Right forelimb (tissue), 1 donor: ENCODE measurements around the gene HSPBP1.
"Not testable (repeated sequence)": the region's sequence is repeated elsewhere in the genome, so short reads cannot be mapped to it uniquely, and the experiment has no call there.

Experiments
- DNase-seq: peaks from one replicate; pipeline ENCODE4 v3.0.0-alpha.2; 2018

Gene HSPBP1

DNA sequence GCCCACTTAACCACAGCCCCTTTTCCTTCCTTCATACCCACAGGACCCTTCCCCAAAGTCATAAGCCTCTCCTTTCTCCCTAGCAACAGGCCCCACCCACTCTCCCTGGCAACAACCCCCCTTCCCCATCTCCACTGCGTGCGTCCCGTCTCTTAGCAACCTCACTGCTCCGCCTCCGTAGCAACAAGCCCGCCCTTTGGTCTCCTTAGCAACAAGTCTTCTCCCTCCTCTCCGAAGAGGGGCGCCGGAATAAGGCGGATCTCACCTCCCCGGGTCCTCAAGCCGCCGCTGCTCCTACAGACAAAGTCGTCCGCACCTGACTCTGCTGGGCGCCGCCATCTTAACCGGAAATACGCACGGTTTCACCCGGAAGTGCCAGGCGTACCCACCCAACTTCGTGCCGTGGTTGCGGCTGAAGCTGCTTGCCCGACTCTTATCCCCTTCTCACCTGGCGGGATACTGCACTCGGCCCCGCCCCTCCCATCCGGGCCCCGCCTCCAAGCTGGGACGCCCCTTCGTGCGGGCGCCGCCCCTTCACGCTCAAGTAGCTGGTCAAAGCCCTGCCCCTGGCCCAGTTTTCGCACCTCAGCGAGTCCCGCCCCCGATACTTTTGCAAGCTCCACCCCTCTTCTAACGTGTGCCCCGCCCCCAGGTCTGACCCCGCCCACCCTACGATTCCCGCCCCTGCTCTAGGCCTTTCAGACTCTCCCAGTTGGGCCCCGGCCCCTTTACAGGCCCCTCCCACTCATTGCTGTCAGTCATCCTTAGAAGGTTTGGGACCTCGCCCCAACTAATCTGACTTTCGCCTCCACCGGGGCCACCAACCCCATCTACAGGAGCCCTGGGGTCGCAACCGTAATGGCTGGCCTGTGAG, at the start of gene HSPBP1:
Gene HSPBP1, minus strand, starts transcription at position 341 of the 874 bp plus-strand sequence. CDS start 502 bp downstream, outside the sequence.
- peak; percentile 94 for DNase-seq

- DNase-seq = not testable (repeated sequence)
These were observed 48.9 kb upstream of the HSPBP1 start for GRCh38 chr19:55328774-55329318.

- DNase-seq = no peak
These were observed 45.3 kb upstream of the HSPBP1 start, which contains the start of gene TMEM150B for GRCh38 chr19:55325172-55325571. Gene TMEM150B (minus strand): TSS chr19:55325341. CDS start chr19:55321036, 4,305 bp downstream.

GRCh38 chr19:55324662-55325061, 44.8 kb upstream of the HSPBP1 start:
- DNase-seq = no peak

DNA sequence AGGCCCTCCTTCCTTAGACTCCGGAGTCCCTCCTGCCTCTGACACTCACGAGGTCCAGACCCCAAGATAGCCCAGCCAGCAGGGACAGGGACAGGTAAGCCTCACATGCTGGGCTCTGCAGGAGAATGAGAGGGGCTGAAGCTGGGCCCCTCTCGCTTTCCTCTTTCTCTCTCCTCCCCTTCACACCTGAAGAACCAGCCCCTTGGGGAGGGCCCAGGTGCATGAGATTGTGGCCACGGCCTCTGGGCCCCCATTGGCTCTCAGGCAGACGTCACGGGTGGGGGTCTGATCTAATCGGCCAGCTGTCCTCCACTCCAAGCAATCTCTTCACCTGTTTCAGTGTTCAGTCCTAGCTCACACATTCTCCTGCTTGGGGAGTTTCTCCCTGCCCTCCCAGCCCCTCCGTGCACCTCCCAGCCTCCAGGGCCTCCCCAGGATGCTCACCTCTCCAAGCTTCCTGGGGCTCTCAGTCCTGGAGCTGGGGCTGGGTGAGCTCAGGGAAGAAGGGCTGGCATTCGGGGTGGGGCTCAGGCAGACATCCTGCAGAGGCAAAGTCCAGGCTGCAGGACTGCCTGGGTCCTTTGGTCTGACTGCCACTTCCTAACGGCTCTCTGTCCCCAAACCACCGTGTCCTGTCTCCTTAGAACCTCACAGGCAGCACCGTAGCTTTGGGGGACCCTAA, 42.4 kb upstream of the HSPBP1 start:
- no peak for DNase-seq

GRCh38 chr19:55321466-55322137, 41.7 kb upstream of the HSPBP1 start:
- DNase-seq = no peak

DNA sequence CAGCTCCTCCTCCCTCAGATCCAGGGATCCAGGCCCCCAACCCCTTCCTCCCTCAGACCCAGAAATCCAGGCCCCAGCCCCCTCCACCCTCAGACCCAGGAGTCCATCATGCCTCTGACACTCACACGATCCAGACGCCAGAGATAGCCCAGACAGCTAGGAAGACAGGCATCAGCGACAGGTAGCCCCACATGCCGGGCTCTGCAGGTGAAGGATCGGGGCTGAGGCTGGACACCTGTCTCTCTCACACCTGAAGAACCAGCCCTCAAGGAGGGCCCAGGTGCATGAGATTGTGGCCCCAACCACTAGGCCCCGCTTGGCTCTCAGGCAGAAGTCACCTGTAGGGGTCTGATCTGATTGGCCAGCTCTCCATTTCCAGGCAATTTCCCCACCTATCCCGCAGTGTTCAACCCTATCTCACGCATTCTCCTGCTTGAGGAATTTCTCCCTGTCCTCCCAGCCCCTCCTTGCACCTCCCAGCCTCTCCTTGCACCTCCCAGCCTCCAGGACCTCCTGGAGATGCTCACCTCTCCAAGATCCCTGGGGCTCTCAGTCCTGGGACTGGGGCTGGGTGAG, 41.0 kb upstream of the HSPBP1 start:
- DNase-seq = no peak

DNA sequence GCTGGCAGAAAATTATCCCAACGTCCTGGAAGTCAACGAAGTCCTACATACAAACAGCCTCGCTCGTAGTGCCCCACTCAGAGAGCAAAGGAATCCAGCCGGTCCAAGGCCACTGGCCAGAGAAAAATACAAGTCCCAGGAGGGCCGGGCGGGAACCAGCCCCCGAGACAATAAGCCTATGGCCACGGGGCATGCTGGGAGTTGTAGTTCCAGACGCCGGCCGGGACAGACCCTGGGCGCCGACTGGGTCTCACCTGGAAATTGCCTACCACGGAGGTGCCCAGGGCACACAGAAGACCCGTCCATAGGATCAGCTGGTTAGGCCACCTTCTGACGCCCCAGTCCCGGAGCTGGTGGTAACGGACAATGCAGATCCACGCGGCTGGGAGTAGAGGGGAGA, 39.9 kb upstream of the HSPBP1 start:
- peak; percentile 60 for DNase-seq

DNA sequence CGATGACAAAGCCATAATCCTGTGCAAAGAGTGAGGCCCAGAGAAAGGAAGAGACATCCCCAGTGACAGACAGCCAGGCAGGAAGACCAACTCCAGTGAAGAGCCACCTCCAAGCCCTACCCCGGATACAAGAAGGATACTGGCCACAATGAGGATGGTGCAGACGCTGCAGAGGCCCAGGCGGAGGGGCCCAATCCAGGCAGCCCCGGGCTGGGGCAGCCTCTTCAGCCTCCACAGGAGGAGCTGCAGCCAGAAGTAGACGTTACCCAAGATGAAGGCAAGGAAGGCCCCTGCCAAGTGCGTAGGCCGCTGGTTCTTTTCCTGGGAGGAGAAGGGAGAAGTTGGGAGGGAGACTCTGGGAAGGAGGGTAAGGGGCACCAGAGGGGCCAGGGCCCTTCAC, 36.7 kb upstream of the HSPBP1 start:
- DNase-seq = no peak

- DNase-seq = no peak
These were observed 36.1 kb upstream of the HSPBP1 start for GRCh38 chr19:55315956-55316525.

DNA sequence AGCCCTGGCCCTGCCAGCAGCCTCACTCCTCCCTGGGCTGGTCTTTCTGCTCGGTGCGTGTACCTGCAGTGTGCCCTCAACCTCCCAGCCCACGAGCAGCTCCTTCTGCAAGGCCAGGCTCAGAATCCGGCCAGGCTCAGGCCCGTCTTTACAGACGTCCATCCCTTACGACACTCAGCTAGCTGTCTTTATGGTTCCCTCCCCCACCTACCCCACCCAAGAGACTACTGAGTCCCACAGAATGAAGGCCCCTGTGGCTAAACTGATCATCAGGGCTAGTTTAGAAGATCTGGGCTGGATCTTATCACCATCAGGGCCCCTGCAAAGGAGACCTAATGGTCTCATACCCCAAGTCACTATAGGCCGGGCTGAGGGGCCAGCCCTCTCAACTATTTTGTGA, 34.5 kb upstream of the HSPBP1 start:
- DNase-seq = no peak

DNA sequence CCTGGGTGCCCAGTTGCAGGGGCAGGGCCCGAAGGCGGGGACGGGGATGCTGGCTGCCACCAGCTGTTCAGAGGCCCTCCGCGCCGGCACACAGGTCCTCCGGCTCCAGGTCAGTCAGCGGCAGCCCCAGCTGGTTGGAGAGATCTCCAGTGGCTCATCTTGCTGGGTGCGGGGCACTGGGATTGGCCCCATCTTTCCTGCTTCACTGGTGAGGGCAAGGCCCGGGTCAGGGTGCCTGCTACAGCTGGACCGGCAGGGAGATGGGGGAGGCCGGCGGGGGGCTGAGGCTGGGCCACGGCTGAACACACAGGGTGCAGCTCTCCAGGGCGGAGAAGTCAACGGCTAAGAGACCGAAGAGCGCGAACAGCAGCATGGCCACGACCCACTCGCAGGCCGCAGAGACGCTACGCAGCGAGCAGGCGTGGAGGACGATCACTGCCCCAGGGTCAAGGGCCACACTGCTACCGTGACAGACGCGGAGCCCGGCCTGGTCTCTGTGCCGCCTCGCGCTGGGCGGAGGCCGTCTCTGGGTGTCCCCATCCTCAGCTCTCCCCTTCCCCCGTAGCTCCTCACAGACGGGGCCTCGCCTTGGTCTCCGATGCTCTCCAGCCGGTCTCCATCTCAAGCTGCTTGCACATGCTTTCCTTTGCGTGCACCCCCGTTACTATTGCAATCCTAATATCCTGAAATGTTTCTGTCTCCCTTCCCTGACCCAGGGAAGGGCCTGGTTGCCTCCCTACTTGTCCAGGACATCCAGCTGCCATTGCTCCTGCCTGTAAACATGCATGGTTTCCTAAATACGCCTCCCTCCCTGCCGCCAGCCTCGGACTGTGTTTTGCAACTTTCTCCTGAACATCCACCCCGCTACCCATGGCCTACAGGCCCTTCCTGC, 33.0 kb upstream of the HSPBP1 start:
- DNase-seq = no peak

DNA sequence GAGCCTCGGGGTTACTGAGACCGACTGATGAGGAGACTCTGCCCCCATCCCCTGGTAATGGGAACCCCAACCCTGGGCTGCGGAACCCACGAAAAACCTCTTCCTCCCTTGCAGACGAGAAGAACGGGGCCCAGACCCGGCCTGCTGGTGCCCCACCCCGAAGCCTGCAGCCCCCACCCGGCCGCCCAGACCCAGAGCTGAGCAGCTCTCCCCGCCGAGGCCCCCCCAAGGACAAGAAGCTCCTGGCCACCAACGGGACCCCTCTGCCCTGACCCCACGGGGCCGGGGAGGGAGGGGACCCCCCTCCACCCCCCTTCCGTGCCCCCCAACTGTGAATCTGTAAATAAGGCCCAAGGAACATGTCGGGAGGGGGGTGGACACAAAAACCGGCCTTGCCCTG, 31.9 kb upstream of the HSPBP1 start:
- DNase-seq = no peak

- DNase-seq = no peak
These were observed 31.5 kb upstream of the HSPBP1 start for GRCh38 chr19:55311397-55311796.

DNA sequence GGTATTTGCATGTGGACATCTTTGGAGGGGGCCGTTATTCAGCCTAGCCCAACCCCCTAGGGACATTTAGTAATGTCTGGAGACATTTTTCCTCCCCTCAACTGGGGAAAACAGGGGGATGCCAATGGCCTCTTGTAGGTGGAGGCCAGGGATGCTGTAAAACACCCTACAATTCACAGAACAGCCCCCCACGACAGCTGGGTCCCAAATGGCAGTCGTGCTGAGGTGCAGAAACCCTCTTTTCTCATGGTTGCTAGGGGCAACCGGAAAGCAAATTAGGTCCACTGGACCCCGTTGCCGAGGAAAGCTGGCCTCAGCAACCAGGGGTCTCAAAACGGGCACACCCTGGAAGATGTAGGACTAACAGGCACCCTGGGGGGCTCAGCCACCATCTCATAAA, 30.6 kb upstream of the HSPBP1 start:
- DNase-seq = no peak

- no peak for DNase-seq
These were observed 29.5 kb upstream of the HSPBP1 start for GRCh38 chr19:55309448-55309847.

DNA sequence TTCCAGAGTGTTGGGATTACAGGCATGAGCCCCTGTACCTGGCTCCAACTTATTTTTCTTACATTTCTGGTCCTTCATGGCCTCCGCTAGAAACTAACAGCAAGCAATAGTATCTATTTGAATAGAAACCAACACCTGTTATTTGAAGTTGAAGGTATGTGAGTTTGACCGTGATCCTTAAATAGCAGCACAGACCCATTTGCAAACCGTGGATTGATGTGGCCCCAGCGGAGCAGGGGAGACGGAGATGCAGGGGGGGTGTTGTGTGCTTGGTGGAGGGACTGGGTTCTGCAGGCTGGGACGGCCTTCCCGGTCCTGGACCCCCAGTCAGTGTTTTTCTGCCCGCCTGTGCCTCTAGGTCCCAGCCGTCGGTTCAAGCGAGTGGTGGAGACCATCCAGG, 28.4 kb upstream of the HSPBP1 start:
- DNase-seq = no peak

DNA sequence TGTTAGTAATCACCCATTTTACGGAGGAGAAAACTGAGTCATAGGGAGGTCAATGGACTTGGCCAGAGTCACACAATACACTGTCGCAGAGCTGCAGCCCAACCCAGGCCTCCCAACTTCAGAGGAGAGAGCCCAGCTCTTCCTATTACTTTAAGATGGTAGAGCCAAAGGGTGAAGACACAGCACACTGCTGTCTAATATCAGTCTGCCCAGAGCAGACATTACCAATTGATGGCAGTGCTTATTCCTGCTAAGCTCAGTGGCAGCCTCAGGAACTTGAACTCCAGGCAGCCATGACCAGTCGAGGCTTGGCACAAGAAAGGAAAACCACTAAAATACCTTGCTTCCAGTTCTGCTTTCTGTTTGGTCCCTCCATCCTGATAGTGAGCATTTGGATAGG, 26.8 kb upstream of the HSPBP1 start:
- DNase-seq = no peak

- no peak for DNase-seq
These were observed 26.2 kb upstream of the HSPBP1 start for GRCh38 chr19:55305983-55306562.

DNA sequence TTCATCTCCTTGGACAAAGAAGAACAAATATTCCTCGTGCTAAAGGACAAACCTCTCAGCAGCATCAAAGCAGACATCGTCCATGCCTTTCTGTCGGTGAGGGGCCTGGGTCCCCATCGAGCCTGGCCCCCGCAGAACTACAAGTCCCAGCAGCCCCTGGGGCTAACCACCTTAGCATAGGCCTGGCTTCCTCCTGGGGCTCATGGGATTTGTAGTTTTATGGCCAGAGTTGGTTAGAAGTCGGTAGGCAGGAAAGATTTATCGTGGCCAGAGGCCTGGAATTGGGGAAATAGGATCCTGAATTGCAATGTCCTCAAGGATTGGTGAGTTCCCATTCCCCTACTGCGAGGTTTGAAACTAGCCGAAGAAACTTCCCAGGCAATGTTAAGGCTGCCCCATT, 25.6 kb upstream of the HSPBP1 start:
- no peak for DNase-seq

DNA sequence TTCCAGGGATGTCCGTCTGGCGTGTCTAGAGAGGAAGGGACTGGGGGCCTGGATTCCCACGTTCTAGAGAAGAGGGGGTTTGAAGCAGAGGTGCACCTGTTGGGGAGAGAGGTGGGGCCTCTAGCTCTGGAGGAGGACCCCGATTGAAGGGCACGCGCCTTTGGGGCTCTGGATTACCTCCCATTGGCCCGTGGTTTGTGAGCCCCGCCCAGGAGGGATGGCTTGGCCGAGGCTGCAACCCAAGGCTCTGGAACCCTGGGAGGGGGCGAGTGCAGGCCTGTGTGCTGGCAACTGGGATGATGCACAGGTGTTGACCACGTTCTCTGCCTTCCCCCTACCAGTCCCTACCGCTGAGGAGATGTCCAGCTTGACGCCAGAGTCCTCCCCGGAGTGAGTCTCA, 25.1 kb upstream of the HSPBP1 start:
- DNase-seq = no peak
